ENCODE results near the gene PAX2.
A peak's percentile ranks its signal among the peaks of the same experiment; 100 is the strongest.
"Not testable (repeated sequence)": the region's sequence is repeated elsewhere in the genome, so short reads cannot be mapped to it uniquely, and the experiment has no call there.

The PAX2 gene

GRCh38 chr10:100744987-100745881, at the start of gene PAX2:
TSS of gene PAX2 (plus strand) at chr10:100745582. CDS start at chr10:100746261, 679 bp downstream.
- DNase-seq (ENCODE audit: low spot score), result no peak

DNA sequence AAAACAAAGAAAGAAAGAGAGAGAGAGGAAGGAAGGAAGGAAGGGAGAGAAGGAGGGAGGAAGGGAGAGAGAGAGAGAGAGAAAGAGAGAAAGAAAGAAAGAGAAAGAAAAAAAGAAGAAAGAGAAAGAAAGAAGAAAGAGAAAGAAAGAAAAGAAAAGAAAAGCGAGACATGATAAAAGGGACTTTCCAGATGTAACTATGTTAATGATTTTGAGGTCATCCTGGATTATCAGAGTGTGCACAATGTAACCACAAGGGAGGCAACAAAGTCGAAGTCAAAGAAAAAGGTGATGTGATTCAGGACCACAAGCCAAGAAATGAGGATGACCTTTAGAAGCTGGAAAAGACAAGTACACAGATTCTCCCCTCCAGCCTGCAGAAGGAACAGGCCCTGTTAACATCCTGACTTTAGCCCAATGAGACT, 48.9 kb upstream of the PAX2 start:
- no peak for DNase-seq (ENCODE audit: low spot score)

DNA sequence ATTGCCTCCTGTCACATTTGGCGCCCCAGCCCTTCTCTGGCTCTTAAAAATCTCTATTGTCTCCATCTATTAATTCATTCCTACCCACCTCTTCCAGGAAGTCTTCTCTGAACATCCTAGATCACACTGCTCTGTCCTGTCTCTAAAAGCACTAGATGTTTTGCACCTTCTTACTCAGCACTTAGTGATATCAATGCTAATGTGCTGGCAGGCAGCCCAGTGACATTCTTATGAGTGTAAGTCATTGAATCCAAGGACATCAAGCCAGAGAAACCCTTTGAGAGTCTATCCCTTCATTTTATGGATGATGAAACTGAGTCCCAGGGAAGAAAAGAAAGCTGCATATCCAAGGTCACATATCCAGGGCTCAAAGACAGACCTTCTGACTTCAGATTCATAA, 48.3 kb upstream of the PAX2 start:
- DNase-seq (ENCODE audit: low spot score), result no peak

DNA sequence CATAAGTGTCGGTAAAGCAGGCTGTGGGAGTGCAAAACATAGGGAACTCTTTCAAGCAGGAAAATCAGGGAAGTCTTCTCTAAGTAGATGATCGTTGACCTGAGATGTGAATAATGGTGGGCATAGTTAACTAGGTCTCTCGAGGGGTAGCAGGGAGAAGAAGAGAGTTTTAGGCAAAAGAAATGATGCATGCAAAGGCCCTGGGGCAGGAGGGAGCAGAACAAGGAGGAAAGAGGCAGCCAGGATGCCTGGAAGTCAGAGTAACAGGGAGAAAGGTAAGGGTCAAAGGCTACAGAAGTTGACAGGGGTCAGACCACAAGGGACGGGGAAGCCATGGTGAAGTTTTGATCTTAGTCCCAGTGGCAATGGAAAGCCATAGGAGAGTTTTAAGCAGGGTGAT, 47.8 kb upstream of the PAX2 start:
- no peak for DNase-seq (ENCODE audit: low spot score)

DNA sequence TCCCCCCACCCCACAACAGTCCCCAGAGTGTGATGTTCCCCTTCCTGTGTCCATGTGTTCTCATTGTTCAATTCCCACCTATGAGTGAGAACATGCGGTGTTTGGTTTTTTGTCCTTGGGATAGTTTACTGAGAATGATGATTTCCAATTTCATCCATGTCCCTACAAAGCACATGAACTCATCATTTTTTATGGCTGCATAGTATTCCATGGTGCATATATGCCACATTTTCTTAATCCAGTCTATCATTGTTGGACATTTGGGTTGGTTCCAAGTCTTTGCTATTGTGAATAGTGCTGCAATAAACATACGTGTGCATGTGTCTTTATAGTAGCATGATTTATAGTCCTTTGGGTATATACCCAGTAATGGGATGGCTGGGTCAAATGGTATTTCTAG, 43.7 kb upstream of the PAX2 start:
- DNase-seq (ENCODE audit: low spot score), result not testable (repeated sequence)

- DNase-seq (ENCODE audit: low spot score), result no peak
Measured at GRCh38 chr10:100705139-100705538, 40.2 kb upstream of the PAX2 start.

DNA sequence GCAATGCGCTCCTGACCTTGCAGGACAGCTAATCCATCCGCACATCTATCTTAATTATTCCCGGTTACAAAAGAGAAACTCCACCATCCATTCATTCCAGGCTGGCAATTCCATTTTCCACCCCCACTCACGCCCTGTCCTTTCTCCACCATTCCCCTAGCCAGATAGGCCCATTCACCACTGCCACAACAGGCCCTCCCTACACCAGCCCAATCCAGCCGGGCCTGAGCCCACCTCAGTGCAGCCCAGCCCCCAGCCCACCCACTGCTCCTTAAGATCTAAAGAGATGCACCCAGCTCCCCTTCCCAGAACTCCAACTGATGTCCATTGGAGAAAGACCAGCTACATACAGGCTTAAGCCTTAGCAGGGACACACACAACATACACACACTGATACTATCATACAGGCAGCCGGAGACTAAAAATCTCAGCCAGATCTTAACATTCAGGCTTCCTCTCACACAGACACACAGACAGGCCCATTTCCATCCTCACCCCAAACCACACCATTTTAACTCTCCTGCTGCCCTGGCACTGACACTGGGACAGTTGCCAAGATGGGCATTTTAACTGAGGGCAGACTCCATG, 38.0 kb upstream of the PAX2 start:
- no peak for DNase-seq (ENCODE audit: low spot score)

GRCh38 chr10:100709146-100710082, 36.0 kb upstream of the PAX2 start:
- DNase-seq (ENCODE audit: low spot score), result no peak

GRCh38 chr10:100710151-100710871, 35.1 kb upstream of the PAX2 start:
- peak; percentile 53 for DNase-seq (ENCODE audit: low spot score)

DNA sequence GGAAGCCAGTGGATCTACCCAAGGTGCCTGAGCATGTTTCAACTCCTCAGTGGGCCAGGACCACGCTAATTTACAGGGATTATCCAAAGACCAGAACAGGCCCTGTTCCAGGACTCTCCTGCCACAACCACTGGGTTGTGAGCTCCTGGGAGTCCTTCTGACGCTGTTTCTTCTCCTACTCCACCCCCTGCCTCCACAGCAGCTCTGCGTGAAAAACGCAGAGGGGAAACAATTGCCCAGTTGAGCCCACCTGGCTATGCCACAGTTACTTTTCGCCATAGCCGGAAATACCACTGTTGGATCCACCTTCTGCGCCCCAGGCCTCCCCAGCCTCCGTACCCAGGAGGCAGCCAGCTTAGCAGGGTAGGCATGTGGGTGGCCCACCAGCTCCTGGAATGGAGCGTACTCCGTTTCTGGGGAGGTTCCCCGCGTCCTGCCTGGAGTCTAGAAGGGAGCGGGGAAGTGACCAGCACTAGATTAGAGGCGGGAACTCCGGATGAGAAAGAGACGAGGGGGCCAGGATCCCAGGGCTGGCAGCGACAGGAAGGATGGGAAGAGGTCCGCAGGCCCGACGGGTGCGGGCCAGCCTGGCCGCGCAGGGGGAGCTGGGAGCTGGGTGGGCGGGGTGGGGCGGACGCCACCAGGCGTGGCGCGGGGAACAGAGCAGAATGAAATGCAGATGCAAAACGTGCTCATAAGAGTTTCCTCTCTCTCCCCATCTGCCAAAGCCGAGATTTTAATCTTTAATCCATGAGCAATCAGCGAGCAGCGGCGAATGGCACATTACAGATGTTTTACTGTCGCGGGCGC, 32.1 kb upstream of the PAX2 start:
- peak; percentile 60 for DNase-seq (ENCODE audit: low spot score)

DNA sequence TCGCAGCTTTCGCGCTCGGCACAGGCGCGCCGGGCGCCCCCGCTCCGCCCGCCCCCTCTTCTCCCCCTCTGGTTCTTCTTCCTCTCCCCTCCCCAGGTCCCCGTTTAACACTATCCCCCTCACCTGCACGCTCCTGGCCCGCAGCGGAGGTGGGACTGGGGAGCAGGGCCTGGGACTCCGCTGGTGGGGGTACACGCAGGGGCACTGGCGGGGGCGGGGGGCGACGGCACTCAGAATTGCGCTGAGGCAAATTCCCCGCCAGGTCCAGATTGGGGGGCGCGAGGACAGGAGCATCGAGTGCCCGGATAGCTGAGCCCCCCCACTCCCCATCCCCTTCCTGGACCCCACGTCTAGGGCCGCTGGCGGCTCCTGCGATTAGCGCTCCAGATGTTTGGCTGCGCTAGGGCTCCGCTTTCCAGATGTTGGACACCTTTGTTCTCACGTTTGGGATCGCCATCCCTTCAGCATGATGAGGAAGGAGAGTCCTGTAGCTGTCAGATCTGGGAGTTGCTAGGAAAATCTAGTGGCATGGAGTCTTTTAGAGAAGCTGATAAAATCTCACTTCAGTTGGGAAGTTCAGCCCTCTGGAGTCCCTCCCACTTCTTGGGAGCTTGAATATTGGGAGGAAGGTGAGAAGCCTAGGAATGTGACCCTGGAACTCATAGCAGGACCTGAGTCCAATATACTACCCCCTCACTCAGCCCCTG, 31.4 kb upstream of the PAX2 start:
- no peak for DNase-seq (ENCODE audit: low spot score)

GRCh38 chr10:100714566-100714950, 30.8 kb upstream of the PAX2 start:
- no peak for DNase-seq (ENCODE audit: low spot score)

DNA sequence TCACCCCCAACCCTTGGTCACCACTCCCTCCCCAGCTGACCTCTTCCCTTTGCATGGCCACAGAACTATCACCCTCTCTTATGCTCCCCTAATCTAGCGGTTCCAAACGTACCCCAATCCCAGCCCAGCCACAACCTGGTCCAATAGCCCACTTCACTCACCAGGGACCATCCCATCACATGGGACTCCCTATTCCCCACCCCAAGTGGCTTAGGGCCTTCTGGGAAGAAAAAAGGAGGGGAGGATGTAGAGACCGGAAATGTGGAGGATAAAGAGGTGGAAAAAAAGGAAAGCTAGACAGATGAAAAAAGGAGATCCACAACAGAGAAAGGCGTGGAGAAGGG, 30.3 kb upstream of the PAX2 start:
- no peak for DNase-seq (ENCODE audit: low spot score)

- no peak for DNase-seq (ENCODE audit: low spot score)
Measured at GRCh38 chr10:100715445-100716385, 29.7 kb upstream of the PAX2 start.

DNA sequence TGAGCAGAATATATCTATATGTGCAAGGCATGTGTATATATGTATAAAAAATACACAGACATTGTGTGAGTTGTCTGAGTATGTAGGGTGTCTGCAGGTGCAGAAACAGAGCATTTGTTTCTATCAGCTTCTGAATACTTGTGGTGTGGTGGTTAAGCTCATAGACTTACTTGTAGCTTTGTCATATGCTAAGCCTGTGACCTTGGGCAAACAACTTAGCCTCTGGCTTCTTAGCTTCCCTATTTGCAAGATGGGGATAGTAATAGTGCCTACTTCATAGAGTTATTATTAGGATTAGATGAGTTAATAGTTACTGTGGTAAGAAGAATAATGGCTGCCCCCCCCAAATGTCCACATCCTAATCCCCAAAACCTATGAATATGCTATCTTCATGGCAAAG, 28.2 kb upstream of the PAX2 start:
- DNase-seq (ENCODE audit: low spot score), result no peak

DNA sequence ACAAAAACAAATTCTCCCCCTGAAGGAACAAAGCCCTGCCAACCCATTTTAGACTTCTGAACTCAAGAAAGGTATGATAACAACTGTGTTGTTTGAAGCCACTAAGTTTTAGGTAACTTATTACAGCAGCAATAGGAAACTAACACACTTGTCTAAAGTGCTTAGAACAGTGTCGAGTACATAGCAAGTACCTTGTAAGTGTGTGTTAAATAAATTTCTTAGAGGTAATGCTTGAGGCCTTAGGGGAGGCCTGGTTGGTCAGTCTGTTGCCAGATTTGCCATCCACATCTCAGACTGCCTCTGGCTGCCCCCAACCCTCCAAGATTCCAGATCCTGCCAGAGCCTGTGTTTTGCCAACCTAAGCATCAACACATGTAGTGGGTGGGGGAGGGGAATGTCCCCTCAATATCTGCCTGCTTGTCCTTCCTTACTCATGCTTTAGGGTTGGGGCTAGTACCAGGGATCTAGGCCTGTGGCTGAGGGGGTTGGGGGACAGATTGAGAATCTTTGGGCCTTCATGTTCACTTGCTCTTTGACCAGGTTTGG, 27.1 kb upstream of the PAX2 start:
- no peak for DNase-seq (ENCODE audit: low spot score)

DNA sequence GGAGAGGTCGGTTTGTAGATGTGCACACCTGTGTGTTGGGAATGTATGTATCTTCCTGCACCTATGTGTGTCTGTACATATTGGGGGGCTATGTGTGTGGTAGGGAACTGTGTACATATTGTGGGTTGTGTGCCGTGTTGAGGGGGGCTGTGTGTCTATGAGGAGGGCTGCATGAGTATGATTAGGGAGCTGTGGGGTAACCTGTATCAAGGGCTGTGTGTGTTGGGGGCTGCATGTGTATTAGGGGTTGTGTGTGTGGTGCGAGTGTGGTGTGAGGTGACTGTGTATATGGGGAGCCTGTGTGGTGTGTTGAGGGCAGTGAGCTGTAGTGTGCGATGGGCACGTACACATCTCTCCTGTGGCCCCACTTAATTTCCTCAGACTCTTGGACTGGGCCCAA, 22.2 kb upstream of the PAX2 start:
- DNase-seq (ENCODE audit: low spot score), result no peak

GRCh38 chr10:100723770-100724530, 21.4 kb upstream of the PAX2 start:
- DNase-seq (ENCODE audit: low spot score), result no peak

All from D341Med (cell line).